ENCODE measurements around the gene FOXP2. TPM values are rescaled to one million over a fixed set of nuclear protein-coding genes. Genes with fewer than 3 reads are reported as not detected.

FOXP2 gene
- polyA plus RNA-seq, 2 of the 4 experiments (the other 2 are of a cell fraction), result 0.05 TPM; not detected in 1

- no peak for DNase-seq (ENCODE audit: low read depth in 1 of 2, low spot score in 1 of 2)
Measured at GRCh38 chr7:114422507-114423501, 8.2 kb downstream of the FOXP2 start.

GRCh38 chr7:114426382-114426781 is 11.8 kb downstream of the FOXP2 start:
- DNase-seq (ENCODE audit: low read depth in 1 of 2, low spot score in 1 of 2) (no peak), FAIRE-seq (no peak), ATAC-seq (no peak)
- ChIA-PET POLR2A (no interaction called here), CTCF (interaction anchor here (1.0 to 1.5 kb wide), 5 partner anchors 24 to 1254 kb away, joined by 4 to 7 read pairs (median 4); no protein-coding TSS in a partner anchor)
- no peak overlapping the region for H3K27ac ChIP-seq
- no peak overlapping the region for H3K4me2 ChIP-seq
- TF ChIP-seq EP300 (IDR thresholded peaks at IDR 0.05), result no peak
- no peak for TF ChIP-seq ELK1 (IDR thresholded peaks at IDR 0.05; ENCODE audit: low read depth, low read length)
- TF ChIP-seq HOXA7 (CRISPR knock-in tag; IDR thresholded peaks at IDR 0.05), result no peak
- no peak for TF ChIP-seq HMGXB4 (CRISPR knock-in tag; IDR thresholded peaks at IDR 0.05; ENCODE audit: borderline replicate concordance)
- no peak for TF ChIP-seq CEBPB (IDR thresholded peaks at IDR 0.05)
- TF ChIP-seq FOSB (CRISPR knock-in tag; IDR thresholded peaks at IDR 0.05), result no peak
- no peak for TF ChIP-seq MAX (IDR thresholded peaks at IDR 0.05)
- no peak for TF ChIP-seq NR3C1 (IDR thresholded peaks at IDR 0.05)
- TF ChIP-seq USF2 (IDR thresholded peaks at IDR 0.05), result no peak
- no peak for TF ChIP-seq KDM1A (IDR thresholded peaks at IDR 0.05; ENCODE audit: low read depth)
- H3K9me3 ChIP-seq, result no peaks in the 10 kb centered on the region
- no peaks in the 10 kb centered on the region for H3K4me1 ChIP-seq
- no peak overlapping the region for H3K4me3 ChIP-seq
- WGBS (ENCODE audit: missing lambda C conversion rate), result 51% methylated on average over 2 of the region's 2 CpGs

More at GRCh38 chr7:114422507-114423501, 8.2 kb downstream of the FOXP2 start:
- Histone ChIP-seq H3K9me3 (no peaks in the 10 kb centered on the region), H3K4me1 (no peaks in the 10 kb centered on the region), H3K4me3 (no peak overlapping the region), H3K27ac (no peak overlapping the region), H3K4me2 (no peak overlapping the region)
- TF ChIP-seq JUNB (IDR thresholded peaks at IDR 0.05) (no peak), NPAS2 (CRISPR knock-in tag; IDR thresholded peaks at IDR 0.05; ENCODE audit: borderline replicate concordance) (no peak), CEBPB (IDR thresholded peaks at IDR 0.05) (no peak), TFCP2L1 (CRISPR knock-in tag; IDR thresholded peaks at IDR 0.05) (no peak), CTCF (IDR thresholded peaks at IDR 0.05) (no peak; the same call in 2 of the 3 replicates), HES2 (IDR thresholded peaks at IDR 0.05) (no peak), PBX3 (IDR thresholded peaks at IDR 0.05) (no peak), NFE2L2 (conservative IDR thresholded peaks at IDR 0.05; ENCODE audit: low read length) (no peak), RNF2 (IDR thresholded peaks at IDR 0.05; ENCODE audit: borderline replicate concordance, low read depth) (no peak), EHF (CRISPR knock-in tag; IDR thresholded peaks at IDR 0.05) (no peak), ESRRA (IDR thresholded peaks at IDR 0.05; ENCODE audit: borderline replicate concordance, low read length) (no peak), EHMT2 (IDR thresholded peaks at IDR 0.05; ENCODE audit: low read depth) (no peak), MAFK (IDR thresholded peaks at IDR 0.05; ENCODE audit: partially characterized antibody) (no peak), MAX (IDR thresholded peaks at IDR 0.05) (no peak), BHLHE40 (IDR thresholded peaks at IDR 0.05; ENCODE audit: low read depth, low read length) (no peak), ZFP36 (IDR thresholded peaks at IDR 0.05; ENCODE audit: borderline replicate concordance, partially characterized antibody) (no peak), CBX2 (IDR thresholded peaks at IDR 0.05; ENCODE audit: borderline replicate concordance, low read depth) (no peak), GATA3 (IDR thresholded peaks at IDR 0.05; ENCODE audit: borderline replicate concordance) (no peak), HOXB5 (CRISPR knock-in tag; IDR thresholded peaks at IDR 0.05) (no peak), POLR2A (IDR thresholded peaks at IDR 0.05; ENCODE audit: low read length) (no peak)
- POLR2A ChIA-PET, result no interaction called here
- 71% methylated on average over 7 of the region's 7 CpGs for WGBS (ENCODE audit: missing lambda C conversion rate)
- no peak for FAIRE-seq
- CTCF ChIA-PET, result no interaction called here
- peak; percentile 74 to 75; a peak in 5 of 6 replicates for ATAC-seq
